G401 (cell line): ENCODE measurements around the gene RPS6KA5. TPM values are rescaled to one million over a fixed set of nuclear protein-coding genes. Genes with fewer than 3 reads are reported as not detected.
"Not testable (repeated sequence)": the region's sequence is repeated elsewhere in the genome, so short reads cannot be mapped to it uniquely, and the experiment has no call there.

Experiments used
- DNase-seq: peaks from one replicate; pipeline ENCODE4 v3.0.0-alpha.2; 2015; ENCODE audit warnings: low spot score
- in situ Hi-C: cut with HindIII; loops from 2 replicates; pipeline ENCODE4 v1.10.0; 2016; ENCODE audit warnings: low sequenced_read_pairs, mixed read lengths
- total RNA-seq: library from RNA; depleted of rRNA; stranded (reverse); fragments of >200 nt; shearing (Covaris generic); gene quantifications from 2 replicates; pipeline ENCODE4 v1.2.3, GENCODE V29; 2014

RPS6KA5 gene
- total RNA-seq, 1 experiment from 2014 or later = 0.78 TPM

GRCh38 chr14:90851327-90852036 lies 209.0 kb downstream of the RPS6KA5 start:
- DNase-seq = no peak
- in situ Hi-C loops = no loop called here

GRCh38 chr14:90850487-90850886 lies 210.0 kb downstream of the RPS6KA5 start:
- DNase-seq = no peak
- in situ Hi-C loops = no loop called here

GRCh38 chr14:90849787-90850444 lies 210.5 kb downstream of the RPS6KA5 start:
- in situ Hi-C loops = no loop called here
- DNase-seq = no peak

- in situ Hi-C loops = no loop called here
- no peak for DNase-seq
Measured at GRCh38 chr14:90848944-90849731, 211.3 kb downstream of the RPS6KA5 start.

GRCh38 chr14:90846511-90846910 lies 213.9 kb downstream of the RPS6KA5 start:
- in situ Hi-C loops = no loop called here
- no peak for DNase-seq

GRCh38 chr14:90844321-90844720 lies 216.1 kb downstream of the RPS6KA5 start:
- in situ Hi-C loops = no loop called here

GRCh38 chr14:90842726-90843125 lies 217.7 kb downstream of the RPS6KA5 start:
- DNase-seq = no peak
- in situ Hi-C loops = no loop called here

More at GRCh38 chr14:90844321-90844720, 216.1 kb downstream of the RPS6KA5 start:
- no peak for DNase-seq

- DNase-seq, in situ Hi-C loops: not testable (repeated sequence)
Measured at GRCh38 chr14:90840667-90841066, 219.8 kb downstream of the RPS6KA5 start.

- in situ Hi-C loops = no loop called here
- no peak for DNase-seq
Measured at GRCh38 chr14:90839889-90840266, 220.6 kb downstream of the RPS6KA5 start.

- in situ Hi-C loops = no loop called here
- DNase-seq = no peak
Measured at GRCh38 chr14:90839024-90839888, 221.2 kb downstream of the RPS6KA5 start.

GRCh38 chr14:90838531-90838930 lies 221.9 kb downstream of the RPS6KA5 start:
- in situ Hi-C loops, DNase-seq: not testable (repeated sequence)

GRCh38 chr14:90837355-90837754 lies 223.1 kb downstream of the RPS6KA5 start:
- no peak for DNase-seq
- in situ Hi-C loops = no loop called here

GRCh38 chr14:90836692-90837063 lies 223.8 kb downstream of the RPS6KA5 start:
- no peak for DNase-seq
- in situ Hi-C loops = no loop called here

- no peak for DNase-seq
- in situ Hi-C loops = no loop called here
Measured at GRCh38 chr14:90831821-90832220, 228.6 kb downstream of the RPS6KA5 start.

- in situ Hi-C loops = no loop called here
Measured at GRCh38 chr14:90830931-90831701, 229.3 kb downstream of the RPS6KA5 start.

GRCh38 chr14:90829677-90830076 lies 230.8 kb downstream of the RPS6KA5 start:
- in situ Hi-C loops = no loop called here

More at GRCh38 chr14:90830931-90831701, 229.3 kb downstream of the RPS6KA5 start:
- DNase-seq = no peak

GRCh38 chr14:90828642-90829487 lies 231.6 kb downstream of the RPS6KA5 start:
- in situ Hi-C loops = no loop called here
- no peak for DNase-seq

More at GRCh38 chr14:90829677-90830076, 230.8 kb downstream of the RPS6KA5 start:
- DNase-seq = no peak
